PC-3 (cell line): ENCODE measurements around the gene CYTH1. TPM values are rescaled to one million over a fixed set of nuclear protein-coding genes. Genes with fewer than 3 reads are reported as not detected.

Source experiments
- ATAC-seq: fragments of 200-7000 bp; cut with Tn5 transposase; 2 replicates; pipeline ENCODE4 v1.9.1; 2020; ENCODE audit warnings: mild to moderate bottlenecking, moderate library complexity
- BruUV-seq: library from RNA; stranded (reverse); fragments of 400-500 nt; replicated peaks from 2 replicates; lab custom pipeline; 2021; lab: Mats Ljungman, UMichigan
- CTCF ChIA-PET: fragments of 300-600 bp; sonication (Branson Sonifier 250); formaldehyde crosslinking; loops from one replicate; lab custom pipeline; 2022; ENCODE audit warnings: antibody characterized with exemption; lab: Charles Lee
- POLR2A ChIA-PET: fragments of 300-600 bp; sonication (Branson Sonifier 250); formaldehyde crosslinking; loops from one replicate; lab custom pipeline; 2022; ENCODE audit warnings: antibody characterized with exemption; ENCODE audit not compliant: unreplicated experiment; lab: Charles Lee
- DNase-seq: peaks from one replicate; pipeline ENCODE4 v3.0.0-alpha.2; 2015
- H2AFZ ChIP-seq: fragments of 300-600 bp; sonication (generic); 2 replicates; pipeline ENCODE4 v1.6.0; 2016; ENCODE audit warnings: antibody characterized with exemption, low read length
- H3F3A ChIP-seq: fragments of 300-600 bp; sonication (generic); one replicate; pipeline ENCODE4 v1.6.0; 2017; ENCODE audit warnings: antibody characterized with exemption, low read length, control low read depth, mild to moderate bottlenecking; ENCODE audit not compliant: unreplicated experiment
- H3K27ac ChIP-seq: fragments of 300-600 bp; sonication (generic); 2 replicates; pipeline ENCODE4 v1.5.1; 2016; ENCODE audit warnings: mild to moderate bottlenecking, low read length
- H3K27me3 ChIP-seq: fragments of 300-600 bp; sonication (generic); 2 replicates; pipeline ENCODE4 v1.6.1; 2016; ENCODE audit warnings: low read length, mixed read lengths
- H3K36me3 ChIP-seq: fragments of 300-600 bp; sonication (generic); 2 replicates; pipeline ENCODE4 v1.6.1; 2016; ENCODE audit warnings: low read depth, mixed run types, low read length, mixed read lengths
- H3K4me1 ChIP-seq: fragments of 300-600 bp; sonication (generic); 2 replicates; pipeline ENCODE4 v1.5.1; 2016; ENCODE audit warnings: low read length; ENCODE audit not compliant: insufficient read depth
- H3K4me2 ChIP-seq: fragments of 300-600 bp; sonication (generic); 2 replicates; pipeline ENCODE4 v1.6.0; 2016; ENCODE audit warnings: low read length
- H3K4me3 ChIP-seq: fragments of 300-600 bp; sonication (generic); 2 replicates; pipeline ENCODE4 v1.5.1; 2016; ENCODE audit warnings: mild to moderate bottlenecking, low read length, mixed read lengths
- H3K79me2 ChIP-seq: fragments of 300-600 bp; sonication (generic); 2 replicates; pipeline ENCODE4 v1.6.1; 2017; ENCODE audit warnings: low read length, mixed read lengths
- H3K9ac ChIP-seq: fragments of 300-600 bp; sonication (generic); 2 replicates; pipeline ENCODE4 v1.6.0; 2016; ENCODE audit warnings: mild to moderate bottlenecking, low read length
- H3K9me2 ChIP-seq: fragments of 300-600 bp; sonication (generic); replicated peaks from 2 replicates; pipeline ENCODE4 v1.6.1; 2016; ENCODE audit warnings: mixed run types, low read length, mixed read lengths
- H3K9me3 ChIP-seq: fragments of 300-600 bp; sonication (generic); 2 replicates; pipeline ENCODE4 v1.6.1; 2016; ENCODE audit warnings: low read length, mixed read lengths
- H4K20me1 ChIP-seq: fragments of 300-600 bp; sonication (generic); 2 replicates; pipeline ENCODE4 v1.6.1; 2016; ENCODE audit warnings: low read length, mixed read lengths
- EZH2 ChIP-seq: fragments of 300-600 bp; sonication (generic); IDR thresholded peaks from one replicate; pipeline ENCODE4 v1.6.1; 2017; ENCODE audit warnings: antibody characterized with exemption, mild to moderate bottlenecking, low read length; ENCODE audit not compliant: unreplicated experiment
- EZH2phosphoT487 ChIP-seq: fragments of 300-600 bp; sonication (generic); IDR thresholded peaks from 2 replicates; pipeline ENCODE4 v1.6.1; 2018; ENCODE audit warnings: mild to moderate bottlenecking, antibody characterized with exemption, low read length, borderline replicate concordance
- intact Hi-C: fragments of 100-400 bp; cut with micrococcal nuclease; formaldehyde crosslinking; loops from 2 replicates; pipeline ENCODE4 v1.9.0; 2023
- total RNA-seq: library from RNA; depleted of rRNA; stranded (reverse); fragments of >200 nt; gene quantifications from 2 replicates; pipeline ENCODE4 v1.2.3, GENCODE V29; 2014
- TF ChIP-seq, protein P1 (sequence below): fragments of 300-600 bp; sonication (generic); conservative IDR thresholded peaks from 2 replicates; pipeline ENCODE4 v1.5.1; 2017; ENCODE audit warnings: antibody characterized with exemption, low read depth, mild to moderate bottlenecking, low read length

The CYTH1 gene
- total RNA-seq, 1 experiment from 2014 or later = 29.7 TPM

DNA sequence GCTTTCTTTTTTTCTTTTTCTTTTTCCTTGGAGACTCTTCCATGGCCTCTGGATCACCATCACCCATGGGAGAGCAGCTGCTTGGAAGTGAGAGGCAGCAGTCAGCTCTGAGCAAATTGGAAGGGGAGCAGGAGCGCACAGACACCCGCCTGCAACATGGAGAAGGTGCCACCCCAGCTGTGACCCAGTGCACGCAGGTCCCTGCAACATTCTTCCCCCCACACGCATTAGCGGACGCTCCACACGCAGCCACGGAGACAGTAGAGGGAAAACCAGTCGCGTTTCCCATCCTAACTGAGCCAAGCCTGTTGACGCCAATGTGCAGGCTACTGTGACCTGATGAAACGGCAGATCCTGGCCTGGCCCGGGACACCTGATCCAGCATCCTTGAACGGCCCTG, 20.4 kb upstream of the CYTH1 start:
- Histone ChIP-seq H3K9me2 (no peaks in the 10 kb centered on the region), H3K27ac (no peak overlapping the region), H3K9me3 (no peaks in the 10 kb centered on the region), H3K79me2 (no peaks in the 10 kb centered on the region), H3K36me3 (peaks cover 75% of the 10 kb centered on the region), H3K4me3 (no peak overlapping the region), H3F3A (no peaks in the 10 kb centered on the region), H3K4me1 (no peaks in the 10 kb centered on the region), H4K20me1 (0 out of 2 replicates have a peak, but pooled peaks cover 10% of the 10 kb centered on the region), H3K9ac (no peak overlapping the region), H3K4me2 (no peak overlapping the region), H2AFZ (no peak overlapping the region), H3K27me3 (no peaks in the 10 kb centered on the region)
- ChIA-PET POLR2A (no interaction called here), CTCF (no interaction called here)
- no TSS peak for BruUV-seq
- no peak for DNase-seq
- no peak for ATAC-seq
- TF ChIP-seq EZH2phosphoT487 = no peak
- TF ChIP-seq, protein P1, sequence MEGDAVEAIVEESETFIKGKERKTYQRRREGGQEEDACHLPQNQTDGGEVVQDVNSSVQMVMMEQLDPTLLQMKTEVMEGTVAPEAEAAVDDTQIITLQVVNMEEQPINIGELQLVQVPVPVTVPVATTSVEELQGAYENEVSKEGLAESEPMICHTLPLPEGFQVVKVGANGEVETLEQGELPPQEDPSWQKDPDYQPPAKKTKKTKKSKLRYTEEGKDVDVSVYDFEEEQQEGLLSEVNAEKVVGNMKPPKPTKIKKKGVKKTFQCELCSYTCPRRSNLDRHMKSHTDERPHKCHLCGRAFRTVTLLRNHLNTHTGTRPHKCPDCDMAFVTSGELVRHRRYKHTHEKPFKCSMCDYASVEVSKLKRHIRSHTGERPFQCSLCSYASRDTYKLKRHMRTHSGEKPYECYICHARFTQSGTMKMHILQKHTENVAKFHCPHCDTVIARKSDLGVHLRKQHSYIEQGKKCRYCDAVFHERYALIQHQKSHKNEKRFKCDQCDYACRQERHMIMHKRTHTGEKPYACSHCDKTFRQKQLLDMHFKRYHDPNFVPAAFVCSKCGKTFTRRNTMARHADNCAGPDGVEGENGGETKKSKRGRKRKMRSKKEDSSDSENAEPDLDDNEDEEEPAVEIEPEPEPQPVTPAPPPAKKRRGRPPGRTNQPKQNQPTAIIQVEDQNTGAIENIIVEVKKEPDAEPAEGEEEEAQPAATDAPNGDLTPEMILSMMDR = no peak
- TF ChIP-seq EZH2 = no peak
- intact Hi-C loops = no loop called here

DNA sequence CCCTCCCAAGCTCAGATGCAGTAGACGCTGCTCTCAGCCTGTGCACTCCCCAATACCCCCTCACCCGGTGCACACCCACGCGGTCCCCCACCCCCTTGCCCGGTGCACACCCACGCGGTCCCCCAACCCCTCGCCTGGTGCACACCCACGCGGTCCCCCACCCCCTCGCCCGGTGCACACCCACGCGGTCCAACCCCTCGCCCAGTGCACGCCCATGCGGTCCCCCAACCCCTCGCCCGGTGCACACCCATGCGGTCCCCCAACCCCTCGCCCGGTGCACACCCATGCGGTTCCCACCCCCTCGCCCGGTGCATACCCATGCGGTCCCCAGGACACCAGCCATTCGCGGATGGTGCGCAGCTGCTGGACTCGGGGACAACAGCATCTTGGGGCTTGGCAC, 19.9 kb upstream of the CYTH1 start:
- H4K20me1 ChIP-seq = 0 out of 2 replicates have a peak, but pooled peaks cover 10% of the 10 kb centered on the region
- H3K36me3 ChIP-seq = peaks cover 75% of the 10 kb centered on the region
- H3K4me3 ChIP-seq = no peak overlapping the region
- no peaks in the 10 kb centered on the region for H3K9me3 ChIP-seq
- H2AFZ ChIP-seq = no peak overlapping the region
- H3K79me2 ChIP-seq = no peaks in the 10 kb centered on the region
- CTCF ChIA-PET = no interaction called here
- no peaks in the 10 kb centered on the region for H3K4me1 ChIP-seq
- H3K9me2 ChIP-seq = no peaks in the 10 kb centered on the region
- TF ChIP-seq EZH2phosphoT487 (no peak), EZH2 (no peak)
- TF ChIP-seq, protein P1 = no peak
- no peak overlapping the region for H3K9ac ChIP-seq
- no peaks in the 10 kb centered on the region for H3F3A ChIP-seq
- POLR2A ChIA-PET = no interaction called here
- BruUV-seq = no TSS peak
- no peak overlapping the region for H3K27ac ChIP-seq
- DNase-seq (no peak), ATAC-seq (no peak)
- no peaks in the 10 kb centered on the region for H3K27me3 ChIP-seq
- H3K4me2 ChIP-seq = no peak overlapping the region
- intact Hi-C loops = no loop called here

DNA sequence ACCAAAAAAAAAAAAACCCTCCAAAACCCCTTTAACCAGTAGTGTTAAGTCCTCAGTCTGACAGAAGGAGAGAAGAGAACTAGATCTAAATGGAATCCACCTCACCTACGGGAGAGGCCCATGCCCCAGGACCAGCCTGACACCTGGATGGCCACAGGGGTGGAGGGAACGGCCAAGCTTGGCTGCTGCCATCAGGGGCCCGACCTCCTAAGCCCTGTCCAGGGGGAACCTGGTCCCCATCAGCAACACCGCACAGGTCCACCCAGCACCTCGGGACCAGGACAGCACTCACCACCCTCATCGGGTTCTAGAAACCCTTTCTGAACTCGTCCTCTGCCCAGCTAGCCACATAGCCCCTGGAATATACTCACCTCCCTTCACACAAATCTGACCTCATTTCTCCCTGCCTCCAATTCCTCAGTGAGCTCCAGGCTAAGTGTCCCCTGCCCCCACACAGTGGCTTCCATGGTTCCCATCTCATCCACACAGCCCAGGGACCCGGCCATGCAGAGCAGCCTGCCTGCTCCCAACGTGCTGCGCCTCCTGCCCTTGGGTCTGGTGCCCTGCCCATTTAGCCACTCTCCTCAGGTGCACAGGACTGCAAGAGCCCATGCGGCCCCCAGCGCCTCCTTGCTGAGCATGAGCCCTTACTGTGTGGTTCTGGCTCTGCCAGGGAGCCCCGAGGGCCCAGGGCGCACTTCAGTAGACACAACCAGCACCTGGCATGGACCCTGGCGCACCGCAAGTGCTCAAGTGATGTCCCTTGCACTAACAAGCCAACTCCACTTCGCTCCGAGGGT, 18.3 kb upstream of the CYTH1 start:
- Histone ChIP-seq H3K79me2 (no peaks in the 10 kb centered on the region), H3K4me1 (no peaks in the 10 kb centered on the region), H2AFZ (no peak overlapping the region), H3K4me3 (no peak overlapping the region), H3K27ac (no peak overlapping the region), H3K27me3 (no peaks in the 10 kb centered on the region), H3K36me3 (peaks cover 75% of the 10 kb centered on the region), H4K20me1 (0 out of 2 replicates have a peak, but pooled peaks cover 10% of the 10 kb centered on the region), H3K4me2 (no peak overlapping the region), H3K9me3 (no peaks in the 10 kb centered on the region), H3K9ac (no peak overlapping the region), H3K9me2 (no peaks in the 10 kb centered on the region), H3F3A (no peaks in the 10 kb centered on the region)
- ATAC-seq (no peak), DNase-seq (no peak)
- BruUV-seq = no TSS peak
- intact Hi-C loops = no loop called here
- CTCF ChIA-PET = no interaction called here
- POLR2A ChIA-PET = no interaction called here
- TF ChIP-seq EZH2phosphoT487 (no peak), EZH2 (no peak)
- TF ChIP-seq, protein P1 = no peak
